Measurements from ENCODE around the gene ADTRP.
A peak's percentile ranks its signal among the peaks of the same experiment; 100 is the strongest.

Gene ADTRP

DNA sequence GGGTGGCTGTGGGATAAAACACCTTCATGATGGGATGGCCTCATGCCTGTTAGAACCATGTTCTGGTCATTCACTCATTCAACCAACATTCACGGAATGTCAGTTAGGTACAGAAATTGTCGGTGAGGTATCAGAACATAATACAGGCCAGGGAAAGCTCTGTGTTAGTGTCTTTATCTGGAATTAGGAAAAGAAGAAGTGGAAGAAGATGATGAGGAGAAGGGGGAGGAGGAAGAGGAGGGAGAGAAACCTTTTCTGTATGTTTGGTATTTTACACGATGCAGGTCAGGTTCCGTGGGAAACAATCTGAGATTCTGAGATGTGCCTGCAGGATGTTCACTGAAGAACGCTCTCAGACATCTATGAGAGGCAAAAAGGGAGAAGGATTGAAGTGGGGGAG is 5.6 kb downstream of the ADTRP start:
- DNase-seq (ENCODE audit: low spot score), result no peak

DNA sequence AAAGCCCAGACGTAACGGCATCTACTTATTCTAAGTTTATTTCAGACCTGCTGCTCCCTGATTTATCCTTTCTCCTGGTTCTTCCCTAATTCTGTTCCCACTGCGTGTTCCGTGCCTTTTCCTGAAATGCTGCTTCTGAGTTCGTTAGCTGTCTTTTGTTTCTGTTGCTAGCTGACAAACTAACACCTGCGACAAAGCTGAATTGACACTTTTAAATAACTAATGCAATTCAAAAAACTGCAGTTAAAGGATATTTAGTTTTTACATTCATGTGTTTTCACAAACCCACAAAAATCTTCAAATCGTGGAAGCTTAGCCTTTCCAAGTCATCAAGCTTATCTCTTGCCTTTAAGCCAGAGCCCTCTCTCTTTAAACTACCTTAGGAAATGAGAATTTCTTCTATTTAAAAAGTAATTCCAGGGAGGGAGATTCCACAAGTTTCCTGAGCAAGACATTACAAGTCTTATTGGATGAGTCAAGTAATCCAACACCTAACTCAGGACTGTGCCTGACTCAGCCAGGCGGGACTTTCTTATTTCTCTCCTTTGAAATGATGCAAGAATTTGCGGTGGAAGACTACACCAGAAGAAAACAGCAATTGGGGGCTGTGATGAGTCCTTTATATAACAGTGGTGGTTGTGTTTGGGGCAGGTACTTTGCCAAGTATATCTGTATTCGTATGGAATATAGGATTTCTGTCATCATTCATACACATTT is 6.3 kb downstream of the ADTRP start:
- DNase-seq (ENCODE audit: low spot score), result peak; percentile 39

DNA sequence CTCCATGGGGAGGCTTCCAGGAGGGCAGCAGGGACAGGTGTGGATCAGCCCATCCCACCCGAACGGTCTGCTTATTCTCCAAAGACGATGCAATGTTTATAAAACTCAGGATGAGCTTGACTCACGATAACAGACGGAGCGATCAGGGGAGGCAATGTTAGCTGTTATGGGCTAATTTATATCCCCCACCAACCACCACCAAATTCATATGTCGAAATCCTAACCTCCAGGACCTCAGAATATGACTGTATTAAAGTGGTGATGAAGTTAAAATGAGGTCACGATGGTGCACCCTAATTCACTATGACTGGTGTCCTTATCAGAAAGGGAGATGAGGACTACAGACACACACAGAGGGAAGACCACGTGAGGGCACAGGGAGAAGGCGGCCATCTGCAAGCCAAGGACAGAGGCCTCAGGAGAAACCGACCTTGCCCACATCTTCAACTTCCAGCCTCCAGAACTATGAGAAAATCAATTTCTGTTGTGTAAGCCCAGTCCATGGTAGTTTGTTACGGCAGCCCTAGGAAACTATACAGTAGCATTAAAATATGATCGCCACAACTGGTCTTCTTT is 7.0 kb downstream of the ADTRP start:
- DNase-seq (ENCODE audit: low spot score), result no peak

DNA sequence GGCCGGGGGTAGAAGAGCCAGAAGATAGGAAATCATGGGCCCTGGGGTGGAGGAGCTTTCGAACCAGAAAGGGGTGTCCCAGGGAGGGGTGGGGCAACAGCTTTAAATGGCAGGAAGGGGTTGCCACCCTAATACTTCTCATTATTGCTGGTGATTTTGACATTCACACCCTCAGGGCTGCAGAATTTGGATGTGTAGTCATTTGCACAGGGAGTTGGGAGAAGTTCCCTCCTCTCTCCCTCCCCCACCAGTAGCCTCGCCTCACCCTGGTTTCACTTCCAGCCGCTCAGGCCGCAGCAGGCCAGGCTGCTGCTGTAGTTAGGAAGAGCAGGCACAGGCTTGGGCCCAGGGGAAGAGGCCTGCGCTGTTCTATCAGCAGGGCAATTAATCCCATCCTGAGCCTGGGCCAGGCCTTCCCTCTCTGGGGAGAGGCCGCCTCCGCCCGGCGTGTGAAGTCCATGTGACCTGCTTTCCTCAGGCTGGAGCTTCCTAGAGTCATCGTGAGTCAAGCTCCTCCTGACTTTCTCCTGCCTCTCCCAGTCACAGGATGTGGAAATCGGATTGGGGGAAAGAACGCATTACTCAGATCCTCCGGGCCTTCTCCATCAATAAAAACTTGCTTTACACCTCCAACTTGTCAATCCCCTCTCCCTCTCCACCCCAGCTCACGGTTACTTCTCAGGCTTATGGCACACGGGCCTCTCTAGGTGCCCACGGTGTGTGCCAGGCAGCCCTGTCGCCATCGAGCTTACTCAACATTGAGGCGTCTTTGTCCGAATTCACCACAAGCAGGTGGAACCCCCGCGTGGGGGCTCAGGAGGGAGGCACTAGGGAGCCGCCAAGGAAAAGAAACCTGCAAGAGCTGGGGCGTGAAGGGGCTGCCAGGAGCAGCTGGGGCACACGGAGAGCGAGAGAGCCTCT is 7.8 kb downstream of the ADTRP start:
- peak; percentile 37 for DNase-seq (ENCODE audit: low spot score)

DNA sequence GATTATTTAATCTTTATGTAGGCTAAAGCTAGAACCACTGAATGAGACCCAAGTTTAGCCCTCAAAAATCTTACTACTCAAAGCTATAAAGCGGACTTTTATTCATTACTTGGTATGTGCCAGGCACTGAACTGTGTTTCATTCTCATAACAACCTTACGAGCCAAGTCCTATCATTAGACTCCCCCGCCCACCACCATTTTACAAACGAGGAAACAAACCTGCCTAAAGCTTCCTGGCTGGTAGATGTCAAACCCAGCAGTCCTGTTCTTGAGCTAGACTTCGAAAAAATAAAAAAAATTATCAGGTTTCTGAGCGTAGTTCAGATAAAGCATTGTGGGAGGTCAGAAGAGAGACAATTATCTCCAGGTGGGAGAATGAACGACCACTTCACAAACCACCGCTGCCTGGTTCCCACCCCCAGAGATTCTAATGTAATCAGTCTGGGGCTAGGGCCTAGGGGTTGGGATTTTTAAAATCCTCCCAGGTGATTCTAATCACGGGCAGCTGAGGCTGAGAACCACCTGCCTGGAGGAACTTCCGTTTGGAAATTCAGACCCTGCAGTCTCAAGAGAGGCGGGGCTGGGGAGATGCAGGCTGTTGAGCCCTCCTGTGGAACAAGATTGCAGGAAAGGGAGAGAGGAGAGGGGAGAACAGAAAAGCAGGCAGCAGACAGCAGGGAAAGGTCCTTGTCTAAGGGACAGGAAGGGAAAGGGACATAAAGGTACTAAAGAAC is 8.6 kb downstream of the ADTRP start:
- DNase-seq (ENCODE audit: low spot score), result no peak

DNA sequence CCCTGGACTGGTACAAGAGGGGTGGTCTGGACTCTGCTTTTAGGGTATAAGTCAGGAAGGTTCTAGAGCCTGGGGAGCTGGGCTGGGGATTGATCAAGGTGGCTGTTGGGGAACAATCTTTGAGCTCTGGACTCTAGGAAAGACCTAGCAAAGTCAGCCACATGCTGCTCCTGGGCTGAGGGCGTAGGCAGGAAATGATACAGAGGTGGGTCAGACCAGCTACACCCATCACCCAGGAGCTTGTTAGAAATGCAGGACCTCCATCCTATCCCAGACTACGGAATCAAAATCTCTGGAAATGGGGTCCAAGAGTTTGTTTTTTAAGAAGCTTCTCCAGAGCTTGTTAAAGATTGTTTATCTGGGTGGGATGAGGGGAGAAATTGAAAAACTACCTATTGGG is 9.4 kb downstream of the ADTRP start:
- no peak for DNase-seq (ENCODE audit: low spot score)

DNA sequence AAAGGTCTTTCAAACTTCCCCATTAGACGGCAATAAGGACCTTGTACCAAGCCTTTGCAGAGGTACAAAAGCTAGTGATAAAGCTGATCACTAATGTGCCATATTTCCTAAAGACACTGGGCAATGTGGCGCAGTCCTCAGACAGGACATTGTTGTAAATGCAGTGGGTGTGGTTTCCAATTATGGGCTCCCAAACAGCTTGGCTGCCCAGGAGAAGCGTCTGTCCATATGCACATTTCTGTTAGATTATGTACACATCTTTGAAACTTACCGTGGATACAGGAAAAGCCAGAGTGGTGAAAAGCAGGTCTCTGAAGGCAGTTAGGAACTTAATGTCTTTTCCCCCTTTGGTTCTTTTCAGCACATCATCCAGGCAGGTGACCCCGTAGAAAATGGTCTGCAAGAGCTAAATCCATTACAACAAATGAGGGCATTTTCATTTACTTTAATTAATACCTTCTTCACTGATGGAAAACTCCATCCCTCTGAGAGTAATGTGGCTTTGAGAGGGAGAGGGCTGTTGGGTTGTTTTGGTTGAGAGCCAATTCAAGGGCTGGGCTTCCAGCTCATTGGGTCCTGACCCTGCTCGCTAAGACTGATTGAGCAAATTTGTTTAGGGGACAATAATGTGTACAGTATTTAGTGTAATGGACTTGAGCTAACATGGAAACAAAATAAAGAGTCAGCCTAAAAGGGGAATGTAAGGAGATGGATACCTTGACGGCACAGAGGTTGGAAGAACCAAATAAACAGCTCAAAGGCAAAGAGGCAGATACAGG is 10.4 kb downstream of the ADTRP start:
- DNase-seq (ENCODE audit: low spot score), result no peak

DNA sequence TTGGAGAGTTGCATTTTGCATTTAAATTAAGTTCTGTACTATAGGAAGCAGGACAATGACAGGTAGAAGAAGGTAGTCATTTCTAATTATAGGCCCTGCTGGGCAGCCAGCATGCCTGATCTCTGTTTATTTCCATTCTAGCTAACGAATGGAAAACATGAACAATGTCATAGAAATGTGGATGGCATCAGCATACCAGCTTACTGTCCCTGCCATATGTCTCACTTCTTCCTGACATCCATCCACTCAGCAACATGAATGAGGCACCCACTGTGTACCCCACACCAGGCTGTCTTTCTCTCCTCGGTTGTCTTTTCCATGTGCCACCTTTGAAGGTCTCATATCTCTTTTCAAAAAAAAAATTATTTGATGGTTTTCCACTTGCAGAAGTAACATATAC is 11.1 kb downstream of the ADTRP start:
- DNase-seq (ENCODE audit: low spot score), result no peak

DNA sequence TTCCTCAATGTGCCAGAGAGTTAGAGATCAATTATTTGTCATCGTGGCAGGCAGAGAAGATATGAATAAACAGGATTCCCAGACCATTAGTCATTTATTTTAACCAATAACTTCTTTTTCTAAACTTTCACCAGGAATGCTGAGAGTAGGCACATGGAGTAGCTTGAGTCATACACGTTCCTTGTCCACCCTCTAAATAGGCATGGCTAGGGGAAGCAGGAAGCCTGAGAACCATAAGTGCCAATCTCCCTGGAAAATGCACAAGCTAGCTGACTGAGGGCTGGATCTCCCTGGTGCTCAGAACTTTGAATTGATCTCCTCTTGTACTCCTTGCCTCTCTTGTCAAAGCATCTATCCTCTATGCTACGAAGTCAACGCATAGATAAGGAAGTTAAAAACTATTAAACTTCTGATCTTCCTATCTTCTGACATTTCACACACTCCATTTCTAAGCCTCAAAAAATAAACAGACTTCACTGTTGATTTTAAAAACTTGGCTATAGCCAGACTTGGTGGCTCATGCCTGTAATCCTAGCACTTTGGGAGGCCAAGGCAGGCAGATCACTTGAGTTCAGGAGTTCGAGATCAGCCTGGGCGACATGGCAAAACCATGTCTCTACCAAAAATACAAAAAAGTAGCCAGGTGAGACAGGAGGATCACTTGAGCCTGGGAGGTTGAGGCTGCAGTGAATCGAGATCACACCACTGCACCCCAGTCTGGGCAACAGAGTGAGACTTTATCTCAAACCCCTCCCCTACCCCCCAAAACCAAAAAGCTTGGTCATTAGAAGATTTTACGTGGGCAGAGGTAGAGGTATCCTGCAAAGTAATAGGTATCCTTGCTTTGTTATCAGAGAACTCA is 11.8 kb downstream of the ADTRP start:
- peak; percentile 53 for DNase-seq (ENCODE audit: low spot score)

DNA sequence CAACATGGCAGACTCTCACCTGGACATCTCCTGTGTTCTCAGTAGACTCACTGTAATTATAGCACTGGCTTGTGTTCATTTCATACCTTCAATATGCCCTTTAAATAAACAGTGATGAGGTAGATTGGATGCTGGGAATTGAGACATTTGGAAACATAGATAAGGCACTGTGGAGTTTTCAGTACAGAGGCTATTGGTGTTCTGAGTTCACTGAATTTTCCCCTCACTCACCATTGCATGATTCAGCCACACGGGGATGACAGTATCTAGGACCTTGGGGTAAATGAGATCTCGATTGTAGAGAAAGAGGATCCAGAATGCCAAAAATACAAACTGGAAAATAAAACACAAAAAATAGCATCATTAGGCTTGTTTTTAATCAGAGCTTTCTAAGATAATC is 12.6 kb downstream of the ADTRP start:
- DNase-seq (ENCODE audit: low spot score), result no peak

DNA sequence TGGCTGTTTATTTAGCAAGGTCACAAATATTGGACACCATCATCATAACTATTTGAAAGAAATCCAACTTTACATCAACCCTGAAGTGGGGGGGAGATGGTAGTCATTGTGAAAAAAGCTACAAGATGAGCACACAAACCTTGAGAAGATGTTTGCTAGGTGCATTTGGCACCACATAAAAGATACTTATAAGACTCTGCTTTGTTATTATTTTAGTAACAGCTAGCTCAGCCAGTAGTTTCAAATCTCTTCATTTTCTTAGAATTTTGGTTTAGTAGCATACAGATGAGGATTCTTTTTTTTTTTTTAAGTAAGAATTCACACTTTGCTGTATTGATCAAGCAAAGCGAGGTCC is 14.4 kb downstream of the ADTRP start:
- DNase-seq (ENCODE audit: low spot score), result no peak

DNA sequence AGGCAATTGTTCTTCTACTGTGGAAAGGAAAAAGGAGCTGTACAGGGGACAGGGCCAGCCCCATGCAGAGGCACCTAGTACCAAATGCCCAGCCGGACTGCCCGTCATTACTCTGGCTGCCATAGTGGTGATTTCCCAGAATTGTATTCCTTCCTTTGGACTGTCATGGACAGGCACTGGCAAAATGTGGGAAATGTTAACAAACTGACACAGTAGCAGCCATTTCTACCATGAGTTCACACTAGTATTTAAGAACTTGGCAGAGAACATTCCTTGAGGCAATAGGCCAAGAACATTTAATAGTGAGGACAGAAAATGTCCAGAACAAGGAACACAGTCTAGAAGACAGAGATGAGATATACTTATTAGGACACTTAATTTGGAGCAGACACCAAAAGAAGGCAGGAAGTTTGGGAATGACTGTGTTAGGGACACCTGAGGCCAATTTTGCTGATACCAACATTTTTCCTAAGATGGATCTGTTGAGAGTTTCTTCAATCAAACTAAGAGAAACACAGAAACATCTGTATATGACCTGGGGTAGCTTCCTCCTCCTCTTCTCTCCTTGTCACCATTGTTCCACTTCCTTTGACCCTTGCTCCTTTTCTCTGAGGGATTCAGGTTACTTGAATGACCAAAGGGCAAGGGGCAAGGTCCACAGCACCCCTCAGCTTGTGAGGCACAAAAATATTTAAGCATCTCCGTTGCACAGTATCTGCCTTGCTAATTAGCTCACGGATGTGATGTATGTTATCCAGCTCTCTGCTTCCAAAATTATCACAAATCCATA is 14.9 kb downstream of the ADTRP start:
- DNase-seq (ENCODE audit: low spot score), result no peak

DNA sequence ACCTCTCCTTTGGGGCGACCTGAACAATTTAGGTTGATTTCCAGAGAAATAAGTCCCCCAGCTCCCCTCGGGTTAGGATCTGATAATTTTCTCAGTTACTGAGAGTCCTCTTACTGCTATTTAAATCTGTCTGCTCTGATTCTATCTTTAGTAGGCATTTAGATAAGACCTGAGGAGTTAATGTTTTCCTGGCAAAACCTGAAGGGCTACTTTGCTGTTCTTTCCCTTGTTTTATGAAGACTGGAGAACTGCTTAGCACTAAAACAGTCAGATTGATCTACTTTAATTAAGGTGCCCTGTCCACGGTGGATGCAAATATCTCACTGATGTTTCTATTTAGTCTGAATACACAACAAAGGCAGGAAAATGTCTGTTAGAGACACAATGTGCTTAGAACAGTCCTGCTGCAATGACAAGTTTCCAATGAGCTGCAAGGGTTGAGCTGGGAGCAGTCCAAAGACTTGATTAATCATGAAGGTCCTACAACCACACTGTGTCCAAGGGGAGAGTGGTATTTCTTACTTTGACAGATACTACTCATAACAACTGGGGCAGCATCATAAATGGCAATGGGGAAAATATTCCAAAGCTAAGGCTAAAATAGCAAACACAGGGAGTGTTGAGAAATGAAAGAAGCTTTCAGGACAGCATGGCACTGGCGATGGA is 15.7 kb downstream of the ADTRP start:
- DNase-seq (ENCODE audit: low spot score), result no peak

DNA sequence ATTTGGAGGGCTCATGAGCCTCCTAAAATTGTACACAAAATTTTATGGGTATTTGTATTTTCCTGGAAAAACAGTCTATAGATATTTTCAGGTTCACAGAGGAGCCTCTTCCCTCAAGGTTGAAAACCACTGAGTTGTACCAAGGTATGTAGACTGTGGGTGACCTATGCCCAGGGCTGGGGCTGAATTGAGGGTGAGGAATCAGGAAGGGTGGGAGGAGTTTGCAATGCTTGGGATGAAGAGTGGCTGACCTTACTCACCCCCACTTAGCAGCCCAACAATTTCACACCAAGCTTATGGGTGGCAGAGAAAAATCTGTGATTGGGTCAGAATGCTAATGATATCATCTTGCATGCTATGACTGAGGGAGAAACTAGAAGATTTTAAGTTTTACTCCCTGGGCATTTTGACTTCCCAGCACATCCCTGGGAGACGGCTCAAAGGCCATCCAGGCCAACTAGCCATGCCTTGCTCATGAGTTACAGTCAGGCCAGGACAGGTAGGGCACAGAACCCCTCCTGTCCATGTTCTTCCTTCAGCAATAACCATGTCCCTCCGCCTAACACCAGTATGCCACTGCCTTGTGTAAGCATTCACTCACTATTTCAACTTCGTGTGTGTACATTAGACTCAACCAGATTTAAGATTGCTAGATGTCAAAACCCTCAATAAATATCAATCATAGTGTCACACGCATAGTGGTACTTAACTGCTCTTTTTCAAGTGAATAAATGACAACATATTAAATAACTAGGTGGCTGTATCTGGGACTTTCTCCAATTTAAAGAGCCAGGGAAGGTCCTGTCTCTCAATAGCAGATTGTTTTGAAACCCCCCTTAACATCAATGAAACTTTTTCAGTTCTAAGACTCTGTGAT is 16.6 kb downstream of the ADTRP start:
- no peak for DNase-seq (ENCODE audit: low spot score)

DNA sequence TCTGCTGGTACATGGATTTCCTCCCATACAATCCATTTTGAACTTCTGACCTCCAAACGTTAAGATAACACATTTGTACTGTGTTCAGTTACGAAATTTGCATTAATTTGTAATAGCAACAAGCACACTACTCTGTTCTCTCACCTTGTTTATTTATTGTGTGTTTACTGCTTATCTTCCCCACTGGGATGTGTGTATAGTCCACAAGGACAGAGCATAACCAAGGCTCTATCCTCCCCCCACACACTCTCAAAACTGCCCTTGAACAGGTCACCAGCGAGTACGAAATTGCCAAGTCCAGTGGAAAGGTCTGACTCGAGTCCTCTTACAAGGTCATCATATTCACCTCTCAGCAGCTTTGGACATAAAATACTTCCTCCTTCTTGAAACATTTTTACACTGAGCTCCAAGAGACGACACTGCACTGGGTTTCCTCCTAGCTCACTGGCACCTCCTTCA is 18.6 kb downstream of the ADTRP start:
- DNase-seq (ENCODE audit: low spot score), result no peak

DNA sequence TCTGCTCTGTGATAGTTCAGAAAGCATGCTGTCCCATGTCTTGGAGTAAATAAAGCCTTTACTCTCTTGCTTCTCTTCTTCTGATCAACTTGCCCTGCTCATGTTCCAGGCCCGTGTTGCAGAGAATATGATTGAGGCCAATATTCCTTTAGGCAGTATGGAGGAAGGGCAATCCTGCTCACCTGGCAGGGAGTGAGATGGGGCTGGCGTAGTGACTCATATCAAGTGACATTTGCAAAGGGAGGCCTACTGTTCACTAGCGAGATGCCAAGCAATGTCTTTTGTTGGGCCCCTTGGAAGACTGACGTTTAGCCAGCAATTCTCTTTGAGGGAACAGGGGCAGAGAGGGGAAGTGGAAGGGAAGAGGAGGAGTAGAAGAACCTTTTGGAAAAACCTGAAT is 19.7 kb downstream of the ADTRP start:
- DNase-seq (ENCODE audit: low spot score), result no peak

DNA sequence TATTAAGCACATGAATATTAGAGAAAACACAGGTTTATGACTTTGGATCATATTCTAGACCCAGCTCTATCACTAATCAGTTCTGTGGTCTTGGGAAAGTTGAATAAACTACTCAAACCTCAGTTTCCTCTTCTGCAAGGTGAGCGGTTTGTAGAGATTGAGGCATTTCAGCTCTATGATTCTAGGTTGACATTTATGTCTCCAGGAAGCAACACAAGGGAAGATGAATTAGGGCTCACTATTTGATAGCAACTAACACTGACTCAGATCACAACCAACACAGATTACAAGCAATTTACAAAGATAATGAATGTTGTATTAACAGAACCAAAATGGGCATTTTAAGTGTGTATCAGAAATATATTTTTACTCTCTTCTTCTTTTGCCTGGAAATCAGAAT is 21.9 kb downstream of the ADTRP start:
- no peak for DNase-seq (ENCODE audit: low spot score)

DNA sequence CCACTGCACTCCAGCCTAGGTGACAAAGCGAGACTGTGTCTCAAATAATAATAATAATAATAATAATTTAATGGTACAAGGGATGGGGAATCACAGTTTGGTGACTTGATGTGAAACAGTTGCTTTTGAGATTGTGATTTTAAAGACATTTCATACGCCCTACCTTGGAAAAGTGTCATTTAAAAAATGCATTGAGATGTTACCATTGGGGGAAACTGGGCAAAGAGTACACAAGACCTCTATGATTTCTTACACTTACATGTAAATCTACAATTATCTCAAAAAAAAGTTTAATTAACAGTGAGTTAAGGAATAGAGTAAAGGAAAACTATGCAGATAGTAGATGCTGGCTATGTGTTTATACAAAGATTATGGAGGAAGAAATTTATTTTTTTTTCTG is 22.3 kb downstream of the ADTRP start:
- DNase-seq (ENCODE audit: low spot score), result no peak

Data from LoVo (cell line).